ENCODE data around the gene SURF1.
"Not testable (repeated sequence)": the region's sequence is repeated elsewhere in the genome, so short reads cannot be mapped to it uniquely, and the experiment has no call there.

SURF1 gene, protein sequence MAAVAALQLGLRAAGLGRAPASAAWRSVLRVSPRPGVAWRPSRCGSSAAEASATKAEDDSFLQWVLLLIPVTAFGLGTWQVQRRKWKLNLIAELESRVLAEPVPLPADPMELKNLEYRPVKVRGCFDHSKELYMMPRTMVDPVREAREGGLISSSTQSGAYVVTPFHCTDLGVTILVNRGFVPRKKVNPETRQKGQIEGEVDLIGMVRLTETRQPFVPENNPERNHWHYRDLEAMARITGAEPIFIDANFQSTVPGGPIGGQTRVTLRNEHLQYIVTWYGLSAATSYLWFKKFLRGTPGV

GRCh38 chr9:133356391-133357091, at the start of gene SURF1, which contains the start of gene SURF2:
Gene SURF1 (minus strand): TSS chr9:133356487. CDS start chr9:133356453, 34 bp downstream.
Gene SURF2 (plus strand): TSS chr9:133356550. CDS start chr9:133356593, 43 bp downstream.
- no peak for FAIRE-seq

GRCh38 chr9:133405508-133406438, 49.5 kb upstream of the SURF1 start:
- no peak for FAIRE-seq

DNA sequence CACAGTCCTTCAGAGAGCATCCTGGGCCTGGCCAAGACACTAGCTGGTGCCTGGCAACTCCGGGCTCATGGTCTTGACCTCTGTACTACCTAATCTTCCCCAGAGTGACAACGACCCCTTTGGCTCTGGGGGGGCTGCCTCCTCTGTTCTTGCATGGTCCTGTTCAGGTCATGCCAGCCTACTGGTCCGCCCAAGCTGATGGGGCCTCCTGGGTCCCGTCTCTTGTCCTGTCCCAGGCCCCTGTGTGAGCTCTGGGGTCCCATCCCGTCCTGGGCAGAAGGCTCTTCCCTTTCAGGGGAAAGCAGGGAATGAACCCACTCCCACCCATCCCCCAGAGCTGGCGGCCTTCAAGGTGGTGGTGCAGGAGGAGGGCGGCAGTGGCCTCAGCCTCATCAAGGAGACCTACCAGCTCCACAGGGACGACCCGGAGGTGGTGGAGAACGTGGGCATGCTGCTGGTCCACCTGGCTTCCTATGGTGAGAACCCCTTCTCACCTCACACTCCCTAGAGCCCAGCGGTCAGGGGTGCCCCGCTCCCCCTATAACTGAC, 48.2 kb upstream of the SURF1 start:
- no peak for FAIRE-seq

DNA sequence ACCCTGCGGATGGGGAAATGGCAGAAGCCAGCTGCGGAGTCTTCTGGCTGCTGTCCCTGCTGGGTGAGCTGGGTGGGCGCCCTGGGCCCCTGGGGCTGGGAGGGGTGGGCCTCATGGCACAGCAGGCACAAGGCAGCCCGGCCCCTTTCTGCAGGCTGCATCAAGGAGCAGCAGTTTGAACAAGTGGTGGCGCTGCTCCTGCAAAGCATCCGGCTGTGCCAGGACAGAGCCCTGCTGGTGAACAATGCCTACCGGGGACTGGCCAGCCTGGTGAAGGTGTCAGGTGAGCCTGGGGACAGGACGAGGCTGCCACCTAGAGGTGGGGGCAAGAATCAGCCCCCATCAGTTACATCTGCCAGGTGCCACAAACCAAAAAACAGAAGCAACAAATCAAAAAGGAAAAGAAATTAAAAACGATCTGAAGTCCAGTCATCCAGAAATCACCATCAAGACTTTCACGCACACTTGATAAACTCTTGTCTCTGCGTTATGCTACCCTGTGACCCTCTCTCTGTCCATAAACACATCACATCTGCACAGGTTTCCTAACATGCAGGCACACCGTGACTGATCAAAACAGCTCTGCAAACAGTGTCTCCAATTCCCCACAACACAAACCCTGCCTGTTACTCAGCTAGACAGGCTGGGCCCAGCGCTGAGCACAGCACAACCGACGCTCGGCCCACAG, 47.6 kb upstream of the SURF1 start:
- FAIRE-seq, result no peak

DNA sequence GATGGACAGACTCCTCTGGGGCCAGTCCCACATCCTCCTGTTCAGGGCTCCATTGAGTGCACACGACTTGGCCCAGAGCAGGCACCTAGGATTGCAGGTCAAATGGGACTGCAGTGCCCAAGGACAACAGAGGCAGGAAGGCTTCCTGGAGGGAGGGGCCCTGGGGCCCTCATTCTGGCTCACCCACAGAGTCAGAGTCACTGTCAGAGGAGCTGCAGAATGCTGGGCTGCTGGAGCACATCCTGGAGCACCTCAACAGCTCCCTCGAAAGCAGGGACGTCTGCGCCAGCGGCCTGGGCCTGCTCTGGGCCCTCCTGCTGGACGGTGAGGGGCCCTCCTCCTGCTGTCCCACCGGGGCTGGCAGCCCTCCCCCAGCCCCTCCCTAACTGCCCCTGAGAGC, 46.4 kb upstream of the SURF1 start:
- no peak for FAIRE-seq

DNA sequence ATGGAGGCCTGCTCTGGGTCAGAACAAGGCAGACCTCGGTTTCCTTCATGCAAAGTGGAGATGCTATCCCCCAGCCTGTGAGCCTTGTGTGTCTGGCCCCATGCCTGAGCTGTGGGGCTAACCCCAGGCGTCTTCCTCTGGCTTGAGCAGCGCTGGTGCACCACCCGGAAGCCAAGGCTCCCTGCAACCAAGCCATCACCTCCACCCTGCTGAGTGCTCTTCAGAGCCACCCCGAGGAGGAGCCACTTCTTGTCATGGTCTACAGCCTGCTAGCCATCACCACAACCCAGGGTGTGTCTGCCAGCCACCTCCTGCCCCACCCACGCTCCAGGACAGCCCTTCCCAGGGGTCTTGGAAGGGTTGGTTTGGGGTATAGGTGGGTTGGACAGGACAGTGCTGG, 45.3 kb upstream of the SURF1 start:
- no peak for FAIRE-seq

- no peak for FAIRE-seq
Measured at GRCh38 chr9:133400292-133400691, 44.0 kb upstream of the SURF1 start.

- no peak for FAIRE-seq
Measured at GRCh38 chr9:133397895-133398294, 41.6 kb upstream of the SURF1 start.

DNA sequence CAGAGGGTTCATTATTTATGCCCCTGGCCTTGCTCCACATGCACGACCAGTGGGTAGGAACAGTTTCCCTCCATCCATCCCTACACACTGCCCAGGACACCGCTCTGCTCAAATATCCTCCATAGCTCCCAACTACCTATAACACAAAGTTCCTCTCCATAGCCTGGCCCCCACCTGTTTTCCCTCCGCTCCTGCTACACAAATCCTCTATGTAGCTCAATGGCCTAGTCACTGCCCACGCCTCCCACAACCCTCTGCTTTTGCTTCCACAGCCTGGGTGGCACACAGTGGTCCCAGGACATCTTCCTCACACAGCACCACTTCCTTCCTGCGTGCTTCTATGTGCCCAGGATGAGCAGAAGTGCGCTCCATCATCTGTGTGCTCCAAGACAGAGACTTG, 41.1 kb upstream of the SURF1 start:
- no peak for FAIRE-seq

DNA sequence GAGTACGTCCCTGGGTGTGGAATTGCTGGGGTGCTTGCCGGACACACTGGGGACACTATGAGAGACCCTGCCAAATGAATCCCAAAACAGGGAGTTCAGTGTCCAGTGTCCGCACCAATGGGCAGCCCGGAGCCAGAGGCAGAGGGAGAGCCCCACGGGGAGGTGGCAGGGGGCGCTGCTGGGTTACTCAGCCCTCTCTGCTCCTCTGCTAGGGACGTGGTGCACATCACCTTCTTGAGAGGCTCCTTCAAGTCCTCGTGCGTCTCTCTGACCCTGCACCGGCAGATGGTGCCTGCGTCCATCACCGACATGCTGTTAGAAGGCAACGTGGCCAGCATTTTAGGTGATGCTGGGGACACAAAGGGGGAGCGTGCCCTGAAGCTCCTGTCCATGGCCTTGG, 40.7 kb upstream of the SURF1 start:
- no peak for FAIRE-seq

- FAIRE-seq, result no peak
Measured at GRCh38 chr9:133394687-133395271, 38.5 kb upstream of the SURF1 start.

- FAIRE-seq, result no peak
Measured at GRCh38 chr9:133393399-133393798, 37.1 kb upstream of the SURF1 start.

DNA sequence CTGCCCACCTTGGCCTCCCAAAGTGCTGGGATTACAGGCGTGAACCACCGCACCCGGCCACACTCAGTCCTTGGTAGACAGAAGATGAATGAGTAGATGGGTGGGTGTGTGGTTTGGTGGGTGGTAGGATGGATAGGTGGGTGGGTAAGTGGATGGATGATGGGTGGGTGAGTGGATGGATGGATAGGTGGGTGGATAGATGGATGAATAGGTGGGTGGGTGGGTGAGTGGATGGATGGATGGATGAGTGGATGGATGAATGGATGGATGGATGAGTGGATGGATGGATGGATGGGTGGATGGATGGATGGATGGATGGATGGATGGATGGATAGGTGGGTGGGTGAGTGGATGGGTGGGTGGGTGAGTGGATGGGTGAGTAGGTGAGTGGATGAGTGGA, 36.0 kb upstream of the SURF1 start:
- FAIRE-seq, result not testable (repeated sequence)

DNA sequence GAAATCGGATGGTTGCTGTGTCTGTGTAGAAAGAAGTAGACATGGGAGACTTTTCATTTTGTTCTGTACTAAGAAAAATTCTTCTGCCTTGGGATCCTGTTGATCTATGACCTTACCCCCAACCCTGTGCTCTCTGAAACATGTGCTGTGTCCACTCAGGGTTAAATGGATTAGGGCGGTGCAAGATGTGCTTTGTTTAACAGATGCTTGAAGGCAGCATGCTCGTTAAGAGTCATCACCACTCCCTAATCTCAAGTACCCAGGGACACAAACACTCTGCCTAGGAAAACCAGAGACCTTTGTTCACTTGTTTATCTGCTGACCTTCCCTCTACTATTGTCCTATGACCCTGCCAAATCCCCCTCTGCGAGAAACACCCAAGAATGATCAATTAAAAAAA, 35.2 kb upstream of the SURF1 start:
- FAIRE-seq, result not testable (repeated sequence)

GRCh38 chr9:133390713-133391112, 34.4 kb upstream of the SURF1 start:
- FAIRE-seq, result no peak

DNA sequence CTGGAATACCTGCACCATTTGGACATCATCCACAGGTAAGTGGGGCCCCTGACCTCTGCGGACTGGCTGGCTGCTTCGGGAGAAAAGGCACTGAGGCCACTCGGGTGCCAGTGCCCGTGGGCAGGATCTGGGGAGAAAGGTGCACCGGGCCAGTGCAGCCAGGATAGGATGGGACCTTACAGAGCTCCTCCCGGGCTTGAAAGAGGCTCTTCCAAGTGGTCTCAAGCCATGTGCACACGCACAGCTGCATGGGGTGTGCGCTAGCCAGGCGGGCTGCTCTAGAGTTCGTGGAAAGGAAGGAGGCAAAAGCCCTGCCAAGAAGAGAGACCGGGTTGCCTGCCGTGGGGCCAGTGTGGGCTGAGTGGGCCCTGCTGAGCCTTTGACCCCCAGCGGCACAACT, 33.3 kb upstream of the SURF1 start:
- no peak for FAIRE-seq

- FAIRE-seq, result no peak
Measured at GRCh38 chr9:133389025-133389557, 32.8 kb upstream of the SURF1 start.

DNA sequence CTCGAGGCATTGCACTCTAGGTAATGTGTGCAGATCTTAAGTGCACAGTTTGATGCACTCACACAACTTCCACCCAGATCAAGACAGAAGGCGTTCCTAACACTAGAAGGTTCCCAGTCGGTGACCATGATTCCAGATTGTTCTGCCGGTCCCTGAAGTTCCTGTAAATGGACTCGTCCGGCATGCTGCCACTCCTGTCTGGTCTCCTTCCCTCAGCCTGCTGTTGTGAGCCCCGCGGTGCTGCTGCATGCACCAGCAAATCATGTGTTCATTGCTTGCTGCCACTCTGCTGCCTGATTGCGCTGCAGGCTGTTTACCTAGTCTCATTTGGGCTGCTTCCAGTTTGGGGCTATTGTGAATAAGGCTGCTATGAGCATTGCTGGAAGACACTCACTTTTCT, 31.4 kb upstream of the SURF1 start:
- no peak for FAIRE-seq

GRCh38 chr9:133386338-133386737, 30.1 kb upstream of the SURF1 start:
- no peak for FAIRE-seq

DNA sequence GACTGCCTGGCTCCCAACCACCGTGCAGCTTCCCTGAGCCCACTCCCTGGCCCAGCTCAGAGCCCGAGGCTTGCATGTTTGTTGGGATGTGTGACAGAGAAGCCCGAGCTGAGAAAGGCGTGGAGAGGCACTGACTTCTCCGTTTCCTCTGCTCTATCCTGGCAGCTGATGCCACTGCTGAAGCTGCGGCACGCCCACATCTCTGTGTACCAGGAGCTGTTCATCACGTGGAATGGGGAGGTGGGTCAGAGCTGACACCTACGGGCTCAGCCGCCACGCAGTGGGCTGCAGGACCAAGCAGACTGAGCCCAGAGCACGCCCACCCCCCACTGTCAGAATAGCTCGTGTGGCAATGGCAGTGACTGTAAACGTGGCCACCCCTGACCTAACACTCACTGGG, 29.2 kb upstream of the SURF1 start:
- no peak for FAIRE-seq

DNA sequence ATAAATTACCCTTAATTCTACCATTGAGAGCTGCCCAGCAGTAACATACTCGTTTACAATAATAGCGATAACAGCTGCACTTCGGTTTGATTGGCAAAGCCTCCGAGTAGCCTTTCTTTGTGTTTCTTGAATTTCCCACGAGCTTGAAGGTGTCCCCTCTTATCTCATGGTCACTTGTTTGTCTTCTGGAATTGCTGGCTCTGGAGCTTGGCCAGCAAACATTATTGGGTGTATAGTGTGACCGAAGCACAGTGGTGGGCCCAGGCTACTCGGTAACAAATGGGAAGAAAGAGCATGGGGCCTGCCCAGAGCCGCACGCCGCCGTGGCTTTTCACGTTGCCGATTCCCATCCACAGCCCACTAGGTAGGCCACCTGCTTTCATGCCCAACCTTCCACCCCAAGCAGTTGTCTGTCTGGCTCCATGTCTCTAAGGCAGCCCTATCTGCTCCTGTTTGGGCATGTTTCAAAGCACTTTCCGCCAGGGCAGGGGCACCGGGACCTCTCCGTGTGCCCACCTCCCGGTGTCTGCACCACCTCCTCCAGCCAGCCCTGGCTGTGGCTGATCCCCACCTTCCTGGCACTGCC, 28.5 kb upstream of the SURF1 start:
- FAIRE-seq, result no peak

All from colon (tissue), 2 donors.